AG08395 (cell line): ENCODE results near the gene FAM216A.
A peak's percentile ranks its signal among the peaks of the same experiment; 100 is the strongest.
"Not testable (repeated sequence)": the region's sequence is repeated elsewhere in the genome, so short reads cannot be mapped to it uniquely, and the experiment has no call there.

Source experiments
- DNase-seq: peaks from one replicate; pipeline ENCODE4 v3.0.0; 2012; ENCODE audit warnings: mixed read lengths, low spot score

The FAM216A gene, protein sequence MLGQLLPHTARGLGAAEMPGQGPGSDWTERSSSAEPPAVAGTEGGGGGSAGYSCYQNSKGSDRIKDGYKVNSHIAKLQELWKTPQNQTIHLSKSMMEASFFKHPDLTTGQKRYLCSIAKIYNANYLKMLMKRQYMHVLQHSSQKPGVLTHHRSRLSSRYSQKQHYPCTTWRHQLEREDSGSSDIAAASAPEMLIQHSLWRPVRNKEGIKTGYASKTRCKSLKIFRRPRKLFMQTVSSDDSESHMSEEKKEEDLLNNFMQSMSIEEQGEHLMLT

DNA sequence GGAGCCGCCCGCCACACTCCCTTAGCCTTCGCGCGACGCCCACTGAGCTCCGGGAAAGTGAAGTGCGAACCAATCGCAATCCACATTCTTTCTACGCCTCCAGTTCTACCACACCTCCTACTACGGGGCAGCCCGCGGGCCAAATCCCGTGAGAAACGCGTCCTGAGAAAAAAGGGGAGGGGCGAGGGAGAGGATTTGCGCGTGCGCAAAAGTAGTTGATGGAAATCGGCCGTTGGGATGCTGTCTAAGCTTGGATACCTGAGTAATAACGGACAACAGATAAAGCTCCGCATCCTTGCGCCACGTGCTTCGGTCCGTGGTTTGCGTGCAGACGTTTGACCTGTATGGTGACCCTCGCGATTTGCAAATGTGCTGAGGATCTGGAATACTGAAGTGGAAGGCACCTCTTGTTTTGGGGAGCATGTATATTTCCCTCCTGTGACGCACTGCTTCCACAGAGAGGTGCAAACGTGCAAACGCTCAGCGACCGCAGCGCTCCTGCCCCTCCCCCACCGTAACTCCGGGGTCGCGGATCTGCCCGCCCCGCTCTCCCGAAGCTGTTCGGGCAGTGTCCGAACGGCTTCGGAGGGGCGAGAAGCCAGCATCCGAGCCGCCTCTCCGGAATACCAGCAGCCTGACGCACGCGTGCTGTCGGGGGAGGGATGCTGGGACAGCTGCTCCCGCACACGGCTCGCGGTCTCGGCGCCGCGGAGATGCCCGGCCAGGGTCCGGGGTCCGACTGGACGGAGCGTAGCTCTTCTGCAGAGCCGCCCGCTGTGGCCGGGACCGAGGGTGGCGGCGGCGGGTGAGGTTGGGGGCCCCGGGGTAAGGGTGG is at the start of gene FAM216A, which contains the start of gene GPN3:
Gene FAM216A, plus strand, starts transcription at position 632 of the 835 bp plus-strand sequence. Its CDS starts 31 bp downstream, at position 663.
Gene GPN3, minus strand, starts transcription at position 44 of the 835 bp plus-strand sequence. CDS start 54 bp downstream, outside the sequence.
- peak; percentile 98 for DNase-seq

DNA sequence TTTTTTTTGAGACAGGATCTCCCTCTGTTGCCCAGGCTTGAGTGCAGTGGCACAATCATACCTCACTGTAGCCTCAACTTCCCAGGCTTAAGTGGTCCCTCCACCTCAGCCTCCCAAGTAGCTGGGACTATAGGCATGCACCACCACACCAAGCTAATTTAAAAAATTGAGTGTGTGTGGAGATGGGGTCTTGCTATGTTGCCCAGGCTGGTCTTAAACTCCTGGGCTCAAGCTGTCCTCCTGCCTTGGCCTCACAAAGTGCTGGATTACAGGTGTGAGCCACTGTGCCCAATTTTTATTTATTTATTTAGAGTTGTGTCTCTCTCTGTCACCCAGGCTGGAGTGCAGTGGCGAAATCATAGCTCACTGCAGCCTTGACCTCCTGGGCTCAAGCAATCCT is 48.0 kb upstream of the FAM216A start:
- DNase-seq: not testable (repeated sequence)

DNA sequence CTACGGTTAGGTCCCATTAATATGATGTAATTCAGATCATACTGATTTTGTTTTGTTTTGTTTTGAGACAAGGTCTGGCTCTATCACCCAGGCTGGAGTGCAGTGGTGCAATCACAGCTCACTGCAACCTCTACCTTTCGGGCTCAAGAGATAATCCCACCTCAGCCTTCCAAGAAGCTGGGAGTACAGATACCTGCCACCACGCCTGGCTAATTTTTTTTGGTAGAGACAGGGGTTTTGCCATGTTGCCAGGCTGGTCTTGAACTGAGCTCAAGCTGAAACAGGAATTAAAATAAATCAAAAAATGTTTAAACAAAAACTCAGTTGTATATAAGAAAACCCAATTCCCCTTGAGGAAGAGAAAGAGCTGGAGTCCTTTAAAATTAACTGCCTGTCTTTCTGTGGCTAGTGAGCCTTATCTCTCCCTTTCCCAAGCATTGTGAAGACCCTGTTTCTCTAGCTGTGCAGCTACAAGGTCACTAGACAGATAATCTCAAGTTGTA is 47.4 kb upstream of the FAM216A start:
- no peak for DNase-seq

DNA sequence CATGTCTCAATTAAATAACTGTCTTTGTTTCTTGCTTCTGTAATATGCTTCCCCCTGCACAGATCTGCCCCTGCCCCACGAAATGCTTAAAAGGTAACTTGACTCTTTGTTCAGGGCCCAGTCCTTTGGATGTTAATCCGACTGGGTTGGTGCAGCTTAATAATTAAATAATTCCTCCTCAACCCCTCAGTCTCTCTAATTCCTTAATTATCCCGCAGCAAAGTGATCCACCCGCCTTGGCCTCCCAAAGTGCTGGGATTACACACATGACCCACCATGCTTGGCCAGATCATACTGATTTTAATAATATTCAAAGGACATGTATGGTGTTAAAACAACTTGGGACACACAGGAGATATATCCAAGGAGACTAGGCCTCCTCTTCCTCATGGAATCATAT is 46.9 kb upstream of the FAM216A start:
- no peak for DNase-seq

DNA sequence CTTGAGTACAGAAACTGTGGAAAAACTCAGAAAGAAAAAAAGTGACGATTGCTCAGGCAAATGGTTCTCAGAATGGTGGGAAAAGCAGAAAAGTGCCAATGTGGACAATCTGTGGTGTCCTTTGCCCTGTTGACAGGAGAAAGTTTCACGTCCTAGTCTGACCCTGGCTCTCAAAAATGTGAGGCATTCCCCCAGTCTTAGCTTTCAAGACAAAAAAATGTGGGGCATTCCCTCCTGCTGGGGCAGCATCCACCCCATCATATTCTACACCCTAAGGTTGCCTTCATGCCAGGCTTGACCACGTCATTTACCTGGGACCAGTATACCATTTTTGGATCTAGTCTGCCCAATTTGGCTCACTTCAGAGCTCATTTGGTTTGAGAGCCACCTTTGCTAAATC is 44.4 kb upstream of the FAM216A start:
- DNase-seq: no peak

DNA sequence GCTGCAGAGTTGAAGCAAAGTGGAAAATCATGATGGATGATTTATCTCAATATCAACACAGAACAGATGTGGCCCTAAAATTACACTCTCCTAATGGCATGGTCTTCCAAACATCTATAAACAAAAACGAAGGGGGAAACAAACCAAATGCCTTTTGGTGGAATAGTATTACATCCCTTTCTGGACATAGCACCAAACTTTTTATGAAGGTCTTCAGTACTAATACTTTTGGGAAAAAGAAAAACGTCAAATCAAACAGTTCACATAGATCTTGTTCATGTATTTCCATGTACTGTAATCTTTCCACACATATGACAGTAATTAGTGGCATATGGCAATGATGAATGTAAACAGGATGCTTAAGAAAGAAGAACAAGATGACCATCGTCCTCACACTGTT is 42.2 kb upstream of the FAM216A start:
- DNase-seq: no peak

DNA sequence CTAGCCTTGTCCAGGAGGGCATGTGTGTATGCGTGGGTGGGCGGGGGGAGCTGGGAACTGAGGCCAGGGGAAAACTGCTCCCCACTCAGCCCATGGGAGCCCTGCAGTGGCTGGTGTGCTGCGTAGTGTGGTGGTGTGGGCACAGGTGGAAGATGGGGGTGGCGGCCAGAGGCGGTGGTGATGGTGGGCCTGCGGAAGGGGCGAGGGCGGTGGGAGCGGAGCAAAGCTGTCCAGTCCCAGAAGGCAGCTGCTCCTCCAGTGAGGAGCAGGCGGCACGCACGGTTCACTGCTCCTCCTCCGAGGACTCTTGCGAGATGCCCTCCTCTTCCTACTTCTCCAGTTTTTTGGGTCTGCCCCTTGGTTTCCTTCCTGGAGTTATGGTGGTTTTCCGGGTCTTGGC is 39.0 kb upstream of the FAM216A start:
- DNase-seq: not testable (repeated sequence)

DNA sequence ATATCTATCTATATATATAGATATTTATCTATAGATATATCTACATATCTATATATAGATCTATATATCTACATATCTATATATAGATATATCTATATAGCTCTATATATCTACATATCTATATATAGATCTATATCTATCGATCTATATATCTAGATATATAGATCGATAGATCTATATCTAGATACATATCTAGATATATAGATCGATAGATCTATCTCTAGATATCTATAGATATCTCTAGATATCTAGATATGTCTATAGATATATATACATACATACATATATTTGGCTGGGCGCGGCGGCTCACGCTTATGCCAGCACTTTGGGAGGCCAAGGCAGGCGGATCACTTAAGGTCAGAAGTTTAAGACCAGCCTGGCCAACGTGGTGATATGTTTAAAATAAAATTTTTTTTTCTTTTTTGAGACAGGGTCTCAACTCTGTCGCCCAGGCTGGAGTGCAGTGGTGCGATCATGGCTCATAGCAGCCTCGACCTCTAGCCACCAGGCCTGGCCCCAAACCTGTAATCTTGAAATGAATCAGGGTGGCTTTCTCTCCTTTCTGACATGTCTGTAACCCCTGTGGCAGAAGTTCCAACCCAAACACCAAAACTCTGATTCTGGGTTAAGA is 36.6 kb upstream of the FAM216A start:
- no peak for DNase-seq

DNA sequence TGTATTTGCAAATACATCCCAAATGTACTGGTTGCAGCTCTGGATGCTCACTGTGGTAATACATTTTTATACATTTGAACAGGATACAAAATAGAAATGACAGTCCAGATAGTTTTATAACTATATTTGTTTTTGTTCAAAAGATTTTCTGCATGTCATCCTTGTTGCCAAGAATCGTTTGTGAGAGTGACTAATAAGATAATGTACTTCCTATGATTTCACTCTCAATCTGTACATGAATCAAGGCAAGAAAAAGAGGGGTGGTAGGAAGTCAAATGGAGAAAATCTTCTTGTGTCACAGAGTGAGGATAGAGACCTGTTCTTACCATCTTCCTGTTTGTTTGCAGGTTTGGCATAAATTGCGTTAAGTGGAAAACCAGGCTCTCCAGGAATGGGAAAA is 32.4 kb upstream of the FAM216A start:
- DNase-seq: no peak

DNA sequence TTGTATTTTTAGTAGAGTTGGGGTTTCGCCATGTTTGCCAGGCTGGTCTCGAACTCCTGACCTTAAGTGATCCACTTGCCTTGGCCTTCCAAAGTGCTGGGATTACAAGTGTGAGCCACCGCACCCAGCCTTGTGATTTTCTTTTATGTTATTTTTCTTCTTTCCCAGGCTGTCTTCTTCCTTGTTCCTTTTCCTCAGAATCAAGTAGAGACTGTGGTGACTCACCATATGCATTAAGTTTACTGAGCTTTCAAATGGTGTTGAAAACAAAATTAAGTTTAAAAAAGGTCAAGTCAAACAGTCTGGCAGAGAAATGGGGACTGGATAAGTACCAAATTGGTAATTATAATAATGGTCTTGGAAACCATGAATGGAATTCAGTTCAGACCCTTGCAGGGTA is 24.2 kb upstream of the FAM216A start:
- no peak for DNase-seq

DNA sequence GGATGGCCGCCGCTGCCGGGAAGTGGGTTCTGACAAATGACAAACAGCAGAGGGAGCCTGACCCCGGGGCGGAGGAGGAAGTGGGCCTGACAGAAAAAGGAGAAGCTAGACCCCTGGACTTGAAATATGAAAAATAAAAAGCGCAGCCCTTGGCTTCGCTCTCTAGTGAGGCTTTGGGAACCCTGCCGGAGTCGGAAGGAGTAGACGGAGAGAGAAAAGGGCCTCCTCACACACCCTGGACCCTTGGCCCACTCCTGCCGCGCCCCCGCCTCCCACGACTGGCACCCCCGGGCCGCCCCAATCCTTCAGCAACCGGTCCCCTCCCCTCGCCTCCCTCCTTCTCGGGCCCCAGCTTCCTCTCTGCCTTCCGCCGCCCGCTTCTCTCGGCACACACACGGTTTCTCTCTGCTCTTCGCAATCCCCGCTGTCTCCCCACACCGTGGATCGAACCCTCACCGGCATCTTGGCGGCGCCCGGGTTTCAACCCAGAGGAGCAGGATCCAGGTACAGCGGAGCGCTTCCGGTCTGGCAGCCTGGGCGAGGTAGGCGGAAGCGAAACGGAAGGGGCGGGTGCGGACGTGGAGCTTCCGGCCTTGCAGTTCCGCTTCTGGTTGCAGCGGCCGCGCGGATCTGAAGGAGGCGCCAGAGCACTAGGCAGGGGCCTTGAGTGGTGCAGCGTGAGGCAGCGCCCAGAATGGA is 18.7 kb upstream of the FAM216A start, which contains the start of gene ARPC3:
Gene ARPC3, minus strand, starts transcription at position 539 of the 699 bp plus-strand sequence. Its CDS starts 77 bp downstream, at position 462.
- DNase-seq: peak; percentile 94

DNA sequence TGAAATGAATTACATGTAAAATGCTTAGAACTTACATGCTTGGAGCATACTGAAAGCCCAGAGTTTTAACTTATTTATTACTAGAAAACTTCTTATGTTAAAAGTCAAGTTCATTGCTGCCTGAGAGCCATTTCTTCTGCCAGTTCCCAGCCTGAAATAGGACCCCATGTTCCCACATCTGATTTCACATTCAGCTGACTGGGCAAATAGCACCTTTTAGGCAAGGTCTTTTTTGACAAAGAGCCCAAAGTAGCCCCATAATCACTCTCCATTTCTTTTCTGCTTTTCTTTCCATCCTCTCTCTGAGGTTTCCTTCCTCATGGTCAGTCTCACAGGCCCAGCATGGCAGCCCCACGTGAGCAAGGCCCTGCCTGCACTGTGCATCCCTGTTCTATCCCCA is 17.4 kb upstream of the FAM216A start:
- no peak for DNase-seq

DNA sequence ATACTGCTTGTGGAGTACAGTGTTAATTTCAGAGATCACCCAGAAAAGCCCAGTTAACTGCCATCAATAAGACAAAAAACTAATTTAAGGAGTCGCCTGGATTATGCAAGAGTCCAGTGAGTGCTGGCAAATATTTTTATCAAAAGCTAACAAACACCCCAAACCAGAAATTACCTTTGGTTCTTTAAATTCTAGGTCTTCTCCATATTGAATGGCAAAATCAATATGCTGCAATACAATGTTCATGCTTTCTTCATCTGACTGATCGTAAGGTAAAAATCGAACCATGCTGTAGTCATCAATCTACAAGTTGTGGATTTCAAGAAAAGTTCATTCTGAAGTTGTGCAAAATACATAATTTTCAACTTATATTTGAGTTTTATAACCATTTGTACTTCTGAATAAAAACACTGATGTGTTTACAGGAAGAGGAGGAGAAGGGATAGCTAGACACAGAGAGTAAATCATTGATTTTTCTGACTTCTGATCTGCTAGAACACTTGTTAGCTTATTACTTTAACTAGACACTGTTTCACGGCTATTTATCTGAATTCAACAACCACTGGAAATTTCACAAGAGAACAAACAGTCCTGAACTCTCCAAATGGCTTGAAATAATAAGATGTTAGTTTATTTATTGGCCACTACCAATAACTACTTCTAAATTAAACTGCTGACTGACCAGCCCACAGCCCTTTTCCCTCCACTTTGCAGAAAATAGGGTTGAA is 14.9 kb upstream of the FAM216A start:
- no peak for DNase-seq

DNA sequence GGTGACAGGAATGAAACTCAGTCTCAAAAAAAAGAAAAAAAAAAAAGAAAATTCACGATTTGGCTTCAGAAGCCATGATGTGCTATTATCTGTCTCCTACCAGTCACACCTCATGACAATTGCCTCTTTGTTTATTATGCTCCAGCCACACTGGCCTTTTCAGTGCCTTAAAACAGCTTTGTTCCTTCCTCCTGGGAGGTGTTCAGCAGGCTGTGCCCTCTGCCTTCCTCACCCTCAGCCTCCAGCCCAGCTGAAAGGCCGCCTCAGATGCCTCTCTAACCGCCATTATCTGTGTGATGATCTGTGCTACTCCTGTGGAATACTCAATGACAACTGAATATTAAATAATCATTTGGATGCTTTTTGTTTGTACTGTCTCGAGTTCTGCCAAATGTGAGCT is 9.9 kb upstream of the FAM216A start:
- DNase-seq: no peak

DNA sequence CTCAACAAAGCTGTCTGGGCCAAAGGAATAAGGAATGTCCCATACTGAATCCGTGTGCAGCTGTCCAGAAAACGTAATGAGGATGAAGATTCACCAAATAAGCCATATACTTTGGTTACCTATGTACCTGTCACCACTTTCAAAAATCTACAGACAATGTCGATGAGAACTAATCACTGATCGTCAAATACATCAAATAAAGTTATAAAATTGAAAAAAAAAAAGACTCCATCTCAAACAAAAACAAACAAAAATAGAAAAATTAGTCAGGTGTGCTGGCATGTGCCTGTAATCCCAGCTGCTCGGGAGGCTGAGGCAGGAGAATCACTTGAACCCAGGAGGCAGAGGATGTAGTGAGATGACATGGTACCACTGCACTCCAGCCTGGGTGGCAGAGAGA is 7.5 kb upstream of the FAM216A start:
- DNase-seq: not testable (repeated sequence)

DNA sequence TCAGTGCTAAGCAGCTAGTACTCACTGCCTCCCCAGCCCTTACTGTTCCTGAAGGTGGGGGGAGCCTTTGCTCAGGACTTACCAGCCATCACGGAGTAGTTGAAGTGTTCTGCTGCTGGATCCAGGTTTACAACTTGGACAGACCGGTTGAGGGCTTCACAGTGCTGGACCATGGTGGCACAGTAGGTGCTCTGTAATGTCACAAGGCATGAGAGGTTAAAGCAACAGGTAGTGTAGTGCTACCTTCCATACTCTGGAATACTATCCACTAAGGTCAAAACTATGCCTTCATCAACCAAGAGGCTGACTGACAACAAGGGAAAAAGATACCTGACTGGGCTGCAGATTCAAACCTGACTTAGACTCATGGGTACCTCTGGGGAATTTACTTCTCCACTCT is 3.6 kb upstream of the FAM216A start:
- no peak for DNase-seq

DNA sequence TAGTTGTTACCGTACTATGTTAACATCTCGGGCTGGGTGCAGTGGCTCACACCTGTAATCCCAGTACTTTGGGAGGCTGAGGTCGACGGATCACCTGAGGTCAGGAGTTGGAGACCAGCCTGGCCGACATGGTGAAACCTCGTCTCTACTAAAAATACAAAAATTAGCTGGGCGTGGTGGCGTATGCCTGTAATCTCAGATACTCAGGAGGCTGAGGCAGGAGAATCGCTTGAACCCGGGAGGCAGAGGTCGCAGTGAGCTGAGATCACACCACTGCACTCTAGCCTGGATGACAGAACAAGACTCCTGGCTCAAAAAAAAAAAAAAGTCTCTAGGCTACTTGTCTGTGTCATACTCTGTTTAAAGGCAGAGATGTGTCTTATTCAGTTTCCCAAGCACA is 2.9 kb upstream of the FAM216A start:
- DNase-seq: not testable (repeated sequence)

DNA sequence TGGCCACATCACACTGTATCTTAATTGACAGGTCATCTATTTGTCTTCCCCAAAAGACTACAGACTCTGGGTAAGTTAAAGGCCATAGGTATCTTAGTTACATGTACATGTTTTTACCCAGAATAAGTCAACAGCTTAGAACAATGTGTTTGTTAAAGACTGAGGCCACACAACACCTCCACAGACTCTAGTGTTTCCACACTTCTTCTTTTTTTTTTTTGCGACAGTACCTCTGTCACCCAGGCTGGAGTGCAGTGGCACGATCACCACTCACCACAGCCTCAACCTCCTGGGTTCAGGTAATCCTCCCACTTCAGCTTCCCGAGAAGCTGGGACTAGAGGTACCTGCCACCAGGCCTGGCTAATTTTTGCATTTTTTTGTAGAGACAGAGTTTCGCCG is 1.9 kb upstream of the FAM216A start:
- DNase-seq: no peak

DNA sequence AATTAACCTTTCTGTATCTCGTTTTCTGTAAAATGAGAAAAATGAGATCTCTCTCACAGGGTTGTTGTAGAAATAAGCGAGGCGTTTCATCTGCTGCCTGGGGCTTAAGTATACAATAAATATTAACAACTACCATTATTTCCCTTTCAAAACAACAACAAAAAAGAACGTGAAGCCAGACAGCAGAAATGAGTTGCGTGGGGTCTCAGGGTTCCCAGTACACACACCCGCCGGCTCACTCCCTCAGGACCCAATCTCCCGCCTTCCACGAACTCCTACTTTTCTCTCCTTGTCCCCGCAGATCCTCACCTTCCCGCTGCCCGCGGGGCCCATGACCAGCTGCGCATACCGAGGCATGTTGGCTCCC is 815 bp upstream of the FAM216A start:
- DNase-seq: no peak

DNA sequence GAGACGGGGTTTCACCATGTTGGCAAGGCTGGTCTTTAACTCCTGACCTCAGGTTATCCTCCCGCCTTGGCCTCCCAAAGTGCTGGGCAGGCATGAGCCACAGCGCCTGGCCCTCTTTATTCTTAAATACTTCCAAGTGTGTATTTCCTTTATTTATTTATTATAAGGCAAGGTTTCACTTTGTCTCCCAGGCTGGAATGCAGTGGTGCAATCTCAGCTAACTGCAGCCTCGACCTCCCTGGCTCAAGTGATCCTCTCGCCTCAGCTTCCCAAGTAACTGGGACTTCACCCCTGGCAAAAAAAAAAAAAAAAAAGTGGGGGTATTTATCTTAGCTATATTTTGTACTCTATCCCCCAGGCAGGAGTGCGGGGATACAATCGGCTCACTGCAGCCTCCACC is 6.8 kb downstream of the FAM216A start:
- DNase-seq: no peak

DNA sequence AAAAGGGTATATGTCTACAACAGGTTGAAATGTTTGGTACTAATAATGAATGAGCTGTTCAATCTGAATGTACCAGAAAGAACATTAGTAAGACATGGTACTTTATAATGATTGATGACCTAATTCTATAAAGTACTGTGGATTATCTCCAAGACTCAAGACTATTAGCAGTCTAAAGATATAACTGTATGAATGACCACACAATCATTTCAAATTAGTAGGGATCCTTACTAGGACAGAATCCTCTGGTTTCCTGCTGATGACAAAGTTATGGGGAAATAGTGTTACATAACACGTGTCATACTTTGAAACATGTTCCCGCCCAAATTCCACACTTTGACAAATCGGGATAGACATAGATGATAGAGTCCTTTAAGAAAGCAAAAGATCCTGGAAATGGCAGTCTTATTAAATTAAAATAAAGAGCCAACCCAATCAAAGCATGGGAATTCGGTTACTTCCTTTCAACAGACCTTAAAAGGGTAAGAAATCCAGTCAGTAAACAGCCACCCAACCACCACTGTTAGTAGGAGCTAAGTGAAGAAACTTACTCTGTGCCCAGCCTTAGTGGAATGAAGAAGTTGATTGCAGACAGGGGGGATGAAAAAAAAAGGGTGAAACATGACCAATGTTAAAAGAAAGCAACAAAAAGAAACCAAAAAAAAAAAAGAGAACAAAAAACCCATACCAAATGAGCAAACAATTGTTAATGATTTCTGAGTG is 30.5 kb downstream of the FAM216A start:
- peak; percentile 34 for DNase-seq
